HG02981 (cell line): ENCODE data around the gene SVIL.
"Not testable (repeated sequence)": the region's sequence is repeated elsewhere in the genome, so short reads cannot be mapped to it uniquely, and the experiment has no call there.

ENCODE experiments used
- ATAC-seq: cut with Tn5 transposase; IDR thresholded peaks from one replicate; pipeline ENCODE4 v1.9.1; 2021; ENCODE audit warnings: mild to moderate bottlenecking, moderate library complexity; ENCODE audit not compliant: unreplicated experiment

Gene SVIL

DNA sequence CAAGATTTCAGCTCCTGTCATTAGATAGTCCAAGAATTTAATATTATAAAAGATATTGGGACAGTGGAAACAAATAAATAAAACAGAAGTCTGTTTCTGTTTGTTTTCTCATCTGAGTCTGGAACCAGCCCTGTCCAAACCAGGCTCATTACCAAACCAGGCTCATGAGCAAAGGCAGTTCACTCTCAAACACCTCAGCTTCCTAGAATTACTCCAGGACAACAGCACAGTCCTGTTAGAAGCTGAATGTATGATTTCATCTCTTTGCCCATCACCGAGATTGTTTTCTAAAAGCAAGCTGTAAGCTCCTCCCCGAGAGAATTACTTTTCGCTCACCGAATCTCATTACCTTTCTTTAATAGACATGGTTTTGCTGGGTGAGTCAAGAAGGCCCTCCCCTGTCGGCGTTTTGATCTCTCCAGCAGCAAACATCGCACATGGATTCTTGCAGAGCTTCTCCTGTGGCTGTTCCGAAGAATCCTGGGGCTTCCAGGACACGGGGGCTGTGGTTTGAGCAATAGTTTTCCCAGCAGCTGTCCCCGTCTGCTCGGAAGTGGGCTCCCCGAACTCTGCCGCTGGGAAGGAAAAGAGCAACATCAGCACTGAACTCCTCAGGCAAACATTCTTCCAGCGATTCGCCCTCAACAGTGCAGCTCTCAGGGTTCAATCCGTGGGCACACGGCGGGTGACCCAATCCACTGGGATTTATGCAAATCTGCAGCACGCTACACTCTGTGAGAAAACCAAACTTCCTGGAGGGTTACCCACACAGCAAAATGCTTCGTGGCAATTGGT, 112.5 kb downstream of the SVIL start:
- ATAC-seq: no peak

GRCh38 chr10:29519659-29520058, 115.1 kb downstream of the SVIL start:
- no peak for ATAC-seq

- no peak for ATAC-seq
Measured at GRCh38 chr10:29517352-29517923, 117.3 kb downstream of the SVIL start.

GRCh38 chr10:29516309-29516932, 118.3 kb downstream of the SVIL start:
- ATAC-seq: not testable (repeated sequence)

DNA sequence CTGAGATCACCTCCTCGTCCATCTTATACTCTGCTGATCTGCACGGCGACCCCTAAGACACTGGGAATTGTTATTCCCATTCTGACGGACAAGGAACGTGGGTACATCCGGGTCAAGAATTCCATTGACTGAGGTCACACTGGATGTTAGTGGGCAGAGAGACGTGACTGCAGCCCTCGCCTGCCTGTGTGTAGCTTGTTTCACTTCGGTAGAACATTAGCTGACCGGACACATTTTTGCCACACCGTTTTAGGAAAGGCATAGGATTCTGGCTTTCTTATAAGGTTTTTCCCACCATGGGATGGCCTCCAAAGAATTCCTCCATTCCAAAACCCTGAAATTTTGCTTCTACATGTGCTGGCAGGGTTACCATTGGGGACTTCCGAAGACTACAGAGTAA, 118.9 kb downstream of the SVIL start:
- not testable (repeated sequence) for ATAC-seq

DNA sequence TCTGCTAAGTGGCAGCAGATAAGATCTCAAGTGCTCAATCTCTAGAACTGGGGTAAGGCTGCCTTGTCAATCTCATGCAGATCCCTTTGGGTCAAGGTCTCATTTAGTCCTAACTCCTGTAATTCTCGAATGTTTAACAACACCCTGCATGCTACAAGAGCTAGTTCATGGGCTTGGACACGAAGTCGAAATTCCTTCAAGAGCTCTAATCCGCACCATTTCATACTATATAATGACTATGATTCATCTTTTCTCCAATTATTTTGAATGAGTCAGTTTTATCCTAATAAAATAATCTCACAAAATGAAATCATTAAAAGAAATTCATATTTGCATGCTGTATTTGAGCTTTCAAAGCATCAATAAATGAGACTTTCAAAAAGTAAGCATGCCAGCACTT, 119.7 kb downstream of the SVIL start:
- not testable (repeated sequence) for ATAC-seq

DNA sequence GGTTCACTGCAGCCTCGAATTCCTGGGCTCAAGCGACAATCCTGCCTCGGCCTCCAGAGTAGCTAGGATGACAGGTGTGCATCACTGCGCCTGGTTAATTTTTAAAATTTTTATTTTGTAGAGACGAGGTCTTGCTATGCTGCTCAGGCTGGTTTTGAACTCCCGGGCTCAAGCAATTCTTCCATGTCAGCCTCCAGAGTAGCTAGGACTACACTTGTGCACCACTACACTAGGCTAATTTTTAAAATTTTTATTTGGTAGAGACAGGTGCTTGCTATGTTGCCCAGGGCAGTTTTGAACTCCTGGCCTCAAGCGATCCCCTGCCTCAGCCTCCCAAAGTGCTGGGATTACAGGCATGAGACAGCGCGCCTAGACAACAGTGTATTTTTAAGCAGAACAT, 120.5 kb downstream of the SVIL start:
- no peak for ATAC-seq

DNA sequence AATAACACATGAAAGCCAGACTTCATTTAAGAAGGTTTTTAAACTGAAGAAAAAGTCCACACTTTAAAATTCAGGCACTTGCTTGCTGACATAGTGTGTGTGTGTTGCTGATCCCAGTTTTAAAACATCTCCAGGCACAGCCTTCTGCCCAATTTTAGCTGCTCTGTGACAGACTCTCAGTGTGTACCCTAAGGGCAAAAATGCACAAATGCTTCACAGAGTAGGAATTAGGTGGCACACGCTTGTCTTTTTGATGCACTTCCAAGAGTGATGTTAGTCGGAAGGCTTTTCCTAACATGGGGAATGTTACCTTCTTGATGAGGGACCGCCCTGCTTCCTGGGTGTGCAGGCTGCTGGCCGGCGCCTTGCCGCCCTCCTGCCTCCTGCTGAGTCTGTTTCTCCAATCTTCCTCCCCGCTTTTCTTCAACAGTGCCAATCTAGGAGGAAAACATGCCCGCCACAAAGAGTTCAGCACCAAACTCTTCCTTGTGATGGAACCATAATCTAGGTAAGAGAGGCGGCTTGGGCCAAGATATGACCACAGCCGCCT, 122.3 kb downstream of the SVIL start:
- no peak for ATAC-seq

- not testable (repeated sequence) for ATAC-seq
Measured at GRCh38 chr10:29511806-29512205, 123.0 kb downstream of the SVIL start.

GRCh38 chr10:29510483-29511157, 124.2 kb downstream of the SVIL start:
- ATAC-seq: not testable (repeated sequence)

DNA sequence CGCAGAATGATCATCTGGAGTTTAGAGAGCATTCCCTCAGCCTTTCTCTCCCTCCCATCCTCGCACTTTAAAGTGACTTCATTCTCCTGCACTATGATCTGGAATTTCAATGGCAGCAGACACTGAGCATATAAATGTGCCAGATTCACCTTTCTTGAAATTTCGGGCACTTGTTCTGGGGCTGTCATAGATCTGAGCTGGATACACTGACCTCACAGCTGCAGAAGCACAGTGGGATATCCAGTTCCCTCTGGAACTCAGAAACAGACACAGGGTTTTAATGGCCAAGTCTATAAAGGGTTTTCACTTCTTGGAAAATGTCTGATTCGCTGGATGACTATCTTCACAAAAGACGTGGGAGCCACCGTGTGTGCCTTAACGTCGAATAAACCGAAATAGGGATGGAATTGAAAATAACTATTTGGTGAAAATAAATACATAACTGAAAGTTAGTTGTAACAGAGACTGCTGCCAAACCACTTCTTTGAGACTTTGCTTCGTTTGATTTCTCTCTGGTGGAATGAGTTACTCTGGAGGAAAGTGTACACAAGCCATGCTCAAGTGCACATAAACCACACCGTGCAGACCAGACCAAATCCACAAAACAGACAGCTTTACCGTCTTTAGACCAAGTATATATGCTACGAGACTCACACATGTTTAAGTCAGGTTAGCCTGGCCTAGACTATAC, 126.1 kb downstream of the SVIL start:
- ATAC-seq: no peak

GRCh38 chr10:29507750-29508149, 127.0 kb downstream of the SVIL start:
- ATAC-seq: not testable (repeated sequence)

GRCh38 chr10:29506324-29506921, 128.3 kb downstream of the SVIL start:
- not testable (repeated sequence) for ATAC-seq

GRCh38 chr10:29502351-29502750, 132.4 kb downstream of the SVIL start:
- ATAC-seq: no peak

- no peak for ATAC-seq
Measured at GRCh38 chr10:29501692-29502091, 133.1 kb downstream of the SVIL start.

- ATAC-seq: no peak
Measured at GRCh38 chr10:29499993-29500537, 134.7 kb downstream of the SVIL start.

DNA sequence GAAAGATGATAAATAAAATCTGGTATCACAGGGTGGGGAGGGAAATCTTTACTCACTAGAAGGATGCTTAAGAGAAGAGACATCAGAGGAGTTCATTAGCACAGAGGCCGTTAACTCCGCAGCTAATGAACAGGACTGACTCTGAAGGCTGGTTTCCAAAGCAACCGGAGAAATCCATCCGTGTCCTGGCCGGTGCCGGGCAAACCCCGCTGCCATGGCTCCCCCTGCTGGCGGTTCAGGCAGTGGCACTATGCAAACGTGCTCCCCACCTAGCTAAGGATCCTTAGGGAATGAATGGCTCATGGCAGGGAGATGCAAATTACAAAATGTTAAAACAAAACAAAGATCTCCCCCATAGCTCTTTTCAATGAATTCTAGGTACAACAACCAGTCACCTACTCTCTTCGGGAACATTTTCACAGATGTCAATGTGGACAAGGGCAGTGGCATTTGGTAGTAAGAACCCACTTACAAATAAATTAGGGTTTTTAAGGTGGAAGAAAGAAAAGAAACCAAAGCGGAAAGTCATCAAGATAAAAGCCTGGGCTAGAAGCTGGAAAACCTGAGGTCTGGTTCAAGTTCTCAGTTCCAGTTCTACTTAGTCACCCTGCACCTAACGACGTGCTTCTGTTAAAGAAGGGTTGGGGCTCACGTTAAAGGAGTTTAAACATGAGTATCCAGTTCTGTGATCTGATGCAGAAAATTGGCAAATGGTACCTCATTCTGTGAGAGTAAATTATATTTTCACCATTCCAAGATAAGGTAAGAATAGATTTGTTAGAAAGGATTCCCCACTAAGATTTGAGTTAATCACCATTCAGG, 138.2 kb downstream of the SVIL start:
- peak; percentile 67 for ATAC-seq

GRCh38 chr10:29495366-29495765, 139.4 kb downstream of the SVIL start:
- no peak for ATAC-seq

GRCh38 chr10:29493697-29494096, 141.1 kb downstream of the SVIL start:
- ATAC-seq: no peak
